Effector memory CD4-positive, alpha-beta T cell (primary cell): Measurements from ENCODE around the gene MAP3K12.

ENCODE experiments used
- DNase-seq, 3 donors: peaks; one replicate each; pipeline ENCODE4 v3.0.0-alpha.2; 2020
- H3K27ac ChIP-seq: 2 replicates; pipeline ENCODE4 v1.7.0; 2013; ENCODE audit warnings: mild to moderate bottlenecking, low read length, moderate library complexity; ENCODE audit not compliant: insufficient read depth, poor library complexity, severe bottlenecking
- H3K27me3 ChIP-seq: replicated peaks from 2 replicates; pipeline ENCODE4 v1.7.0; 2013; ENCODE audit warnings: mild to moderate bottlenecking, low read length; ENCODE audit not compliant: insufficient read depth, control insufficient read depth, poor library complexity, severe bottlenecking
- H3K36me3 ChIP-seq: 2 replicates; pipeline ENCODE4 v1.7.0; 2013; ENCODE audit warnings: mild to moderate bottlenecking, low read length, moderate library complexity; ENCODE audit not compliant: control insufficient read depth, insufficient read depth
- H3K4me1 ChIP-seq: 2 replicates; pipeline ENCODE4 v1.7.0; 2013; ENCODE audit warnings: low read length, mild to moderate bottlenecking; ENCODE audit not compliant: control insufficient read depth, insufficient read depth, poor library complexity, severe bottlenecking
- H3K4me3 ChIP-seq: 2 replicates; pipeline ENCODE4 v1.7.0; 2013; ENCODE audit warnings: low read length, low read depth, mild to moderate bottlenecking; ENCODE audit not compliant: insufficient read depth, poor library complexity, severe bottlenecking
- H3K9me3 ChIP-seq: 2 replicates; pipeline ENCODE4 v1.7.0; 2013; ENCODE audit warnings: mild to moderate bottlenecking, low read length, moderate library complexity; ENCODE audit not compliant: control insufficient read depth

Gene MAP3K12

DNA sequence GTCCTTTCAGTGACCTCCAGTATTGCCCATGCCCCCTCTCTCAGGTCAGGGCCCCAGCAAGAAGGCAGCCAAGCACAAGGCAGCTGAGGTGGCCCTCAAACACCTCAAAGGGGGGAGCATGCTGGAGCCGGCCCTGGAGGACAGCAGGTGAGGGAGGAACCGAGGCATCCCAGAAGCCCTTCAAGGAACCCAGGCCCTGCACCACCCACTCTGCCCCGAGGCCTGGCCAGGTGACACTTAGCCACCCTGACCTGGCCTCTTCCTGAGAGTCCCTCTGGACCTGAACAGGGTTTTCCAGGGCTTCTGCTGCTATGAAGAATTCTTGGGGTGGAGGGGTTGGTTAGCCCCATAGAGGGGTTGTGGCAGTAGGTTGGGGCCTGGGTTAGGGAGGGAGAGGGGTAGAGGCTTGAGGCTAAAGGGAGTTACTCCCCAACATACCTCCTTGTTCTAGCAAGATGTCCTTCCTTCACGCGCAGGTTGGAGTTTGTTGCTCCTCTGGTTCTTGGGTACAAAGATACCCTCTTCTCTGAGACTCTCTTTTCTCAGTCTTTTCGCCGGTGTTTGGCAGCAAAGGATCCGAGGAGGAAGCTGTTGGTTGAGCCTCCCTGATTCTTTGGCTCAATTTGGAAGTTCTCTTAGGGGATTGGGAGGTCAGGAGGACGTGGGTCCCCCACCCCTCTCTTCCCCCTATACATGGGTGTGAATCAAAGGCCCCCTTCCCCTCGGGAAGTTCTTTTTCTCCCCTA is 3.9 kb upstream of the MAP3K12 start:
- Histone ChIP-seq H3K27ac (no peak overlapping the region), H3K27me3 (no peaks in the 10 kb centered on the region), H3K4me1 (peaks cover 29% of the 10 kb centered on the region), H3K9me3 (no peaks in the 10 kb centered on the region), H3K36me3 (peaks cover 25% of the 10 kb centered on the region), H3K4me3 (no peak overlapping the region)
- no peak for DNase-seq

DNA sequence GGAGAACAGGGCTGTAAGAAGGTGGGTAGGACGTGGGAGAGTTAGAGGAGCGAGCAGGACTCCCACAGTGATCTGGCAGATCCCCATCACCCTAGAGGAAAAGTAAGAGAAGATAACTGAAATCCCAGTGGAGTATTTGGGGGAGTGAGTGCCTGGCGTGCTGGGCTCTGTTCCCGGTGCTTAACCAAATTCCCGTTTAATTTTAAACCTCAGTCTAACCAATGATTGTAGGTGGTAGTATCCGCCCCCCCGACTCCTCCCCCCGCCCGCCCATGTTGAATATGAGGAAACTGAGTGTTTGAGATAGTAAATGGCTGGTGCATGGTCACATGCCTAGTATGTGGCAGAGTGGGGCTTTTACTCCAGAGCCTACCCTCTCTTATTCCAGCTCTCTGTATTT is 3.1 kb upstream of the MAP3K12 start:
- no peaks in the 10 kb centered on the region for H3K9me3 ChIP-seq
- DNase-seq: no peak
- peaks cover 23% of the 10 kb centered on the region for H3K36me3 ChIP-seq
- no peak overlapping the region for H3K4me3 ChIP-seq
- H3K27ac ChIP-seq: no peak overlapping the region
- H3K27me3 ChIP-seq: no peaks in the 10 kb centered on the region
- H3K4me1 ChIP-seq: peaks cover 29% of the 10 kb centered on the region

DNA sequence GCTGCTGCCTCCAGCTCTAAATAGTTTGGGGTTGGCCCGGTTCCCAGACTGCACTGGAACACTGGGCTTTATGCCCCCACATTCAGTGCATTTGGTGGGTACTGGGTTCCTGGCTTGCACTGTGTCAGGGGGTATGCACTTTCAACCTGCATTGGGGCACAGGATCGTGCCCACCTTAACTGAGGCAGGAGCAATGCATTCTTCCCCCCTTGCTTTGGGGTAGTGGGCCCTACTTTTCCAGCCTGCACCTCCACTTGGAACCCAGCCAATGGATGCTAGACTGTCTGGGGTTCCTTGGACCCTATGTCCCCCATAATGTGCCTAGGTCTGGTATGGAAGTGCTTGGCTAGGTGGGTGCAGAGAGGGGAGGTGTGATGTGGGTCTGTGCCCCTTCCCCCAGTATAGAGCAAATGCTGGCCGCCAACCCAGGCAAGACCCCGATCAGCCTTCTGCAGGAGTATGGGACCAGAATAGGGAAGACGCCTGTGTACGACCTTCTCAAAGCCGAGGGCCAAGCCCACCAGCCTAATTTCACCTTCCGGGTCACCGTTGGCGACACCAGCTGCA is 2.4 kb upstream of the MAP3K12 start:
- H3K27me3 ChIP-seq: no peaks in the 10 kb centered on the region
- peaks cover 17% of the 10 kb centered on the region for H3K36me3 ChIP-seq
- peaks cover 29% of the 10 kb centered on the region for H3K4me1 ChIP-seq
- H3K9me3 ChIP-seq: no peaks in the 10 kb centered on the region
- H3K27ac ChIP-seq: peak overlapping the region; percentile 91
- no peak for DNase-seq
- peak overlapping the region; percentile 66 for H3K4me3 ChIP-seq

DNA sequence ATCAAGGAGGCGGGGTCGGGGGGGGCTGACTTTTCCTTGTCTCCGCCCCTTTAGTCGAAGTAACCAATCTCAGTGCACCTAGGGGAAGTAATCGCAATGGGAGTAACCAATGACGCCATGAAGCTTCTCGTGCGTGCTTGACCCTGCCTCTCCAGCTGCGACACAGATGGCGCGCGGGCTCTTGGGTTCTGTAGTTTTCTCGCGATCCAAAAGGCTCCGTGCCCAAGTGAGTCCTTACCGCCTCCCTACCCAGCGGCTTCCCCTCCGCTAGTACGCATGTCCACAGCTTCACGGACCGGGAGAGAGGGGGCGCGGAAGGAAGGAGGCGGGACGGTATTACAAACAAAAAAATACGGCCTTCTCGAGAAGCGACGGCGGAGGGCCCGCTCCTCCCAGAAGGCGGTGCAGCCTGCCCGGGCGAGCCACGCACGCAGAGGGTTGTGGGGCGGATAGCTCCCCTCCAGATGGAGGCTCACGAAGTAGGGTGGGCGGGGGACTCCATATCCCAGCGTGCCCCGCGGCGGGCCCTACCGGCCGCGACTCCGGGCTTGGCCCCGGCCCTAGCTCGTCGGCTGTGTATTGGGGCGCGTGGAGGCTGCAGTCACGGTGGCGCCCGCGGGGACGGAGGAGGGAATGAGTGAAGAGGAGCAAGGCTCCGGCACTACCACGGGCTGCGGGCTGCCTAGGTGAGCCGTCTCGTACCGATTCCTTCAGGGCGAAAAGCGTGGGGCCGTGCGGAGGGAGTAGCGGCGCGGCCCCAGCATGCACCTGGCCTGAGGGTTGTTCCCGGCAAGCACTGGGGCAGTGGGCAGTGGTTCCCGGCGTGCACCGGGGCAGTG is 1.7 kb upstream of the MAP3K12 start, which contains the start of gene TARBP2:
TARBP2 (plus strand) TSS at position 508 of the 839 bp plus-strand sequence; CDS start at position 634, 126 bp downstream.
- peak within 1 kb of the TSS; percentile 91 for H3K27ac ChIP-seq
- H3K36me3 ChIP-seq: peaks cover 10% of the 10 kb centered on the region
- H3K4me1 ChIP-seq: peaks cover 29% of the 10 kb centered on the region
- H3K4me3 ChIP-seq: peak within 1 kb of the TSS; percentile 66
- no peaks in the 10 kb centered on the region for H3K9me3 ChIP-seq
- peak; percentile 96 to 98 (median 98) for DNase-seq
- H3K27me3 ChIP-seq: no peaks in the 10 kb centered on the region

DNA sequence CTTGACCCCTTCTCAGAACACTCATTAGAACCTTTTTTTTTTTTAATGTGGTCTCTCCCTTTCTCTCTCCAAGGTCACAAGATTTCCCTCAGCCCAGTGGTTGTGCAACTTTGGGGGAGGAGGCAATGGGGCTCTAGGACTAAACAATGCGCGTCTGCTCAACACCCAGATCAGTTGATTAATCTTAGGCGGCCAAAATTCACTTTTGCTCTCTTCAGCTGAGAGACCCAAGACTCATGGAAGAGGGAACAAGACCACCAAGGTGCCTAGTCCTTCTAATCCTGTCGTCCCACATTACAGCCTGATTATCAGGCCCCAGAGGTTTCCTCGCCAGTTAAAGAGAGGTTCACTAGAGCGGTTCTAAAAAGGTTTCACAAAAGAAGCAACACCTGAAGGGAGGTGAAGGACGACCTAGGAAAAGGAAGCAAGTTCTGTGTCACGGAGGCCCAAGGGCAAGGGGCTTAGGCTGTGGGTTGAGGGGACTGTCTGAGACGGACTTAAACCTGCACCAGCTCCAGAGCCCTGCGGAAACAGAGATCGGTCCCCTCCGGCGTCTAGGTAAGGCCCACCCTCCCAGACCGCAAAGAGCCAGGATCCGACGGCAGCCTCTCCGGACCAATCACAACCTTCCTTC is 1.0 kb upstream of the MAP3K12 start:
- H3K27me3 ChIP-seq: no peaks in the 10 kb centered on the region
- DNase-seq: no peak
- H3K27ac ChIP-seq: peak overlapping the region; percentile 91
- H3K4me1 ChIP-seq: peaks cover 29% of the 10 kb centered on the region
- no peaks in the 10 kb centered on the region for H3K9me3 ChIP-seq
- H3K4me3 ChIP-seq: peak overlapping the region; percentile 62
- H3K36me3 ChIP-seq: peaks cover 3% of the 10 kb centered on the region

DNA sequence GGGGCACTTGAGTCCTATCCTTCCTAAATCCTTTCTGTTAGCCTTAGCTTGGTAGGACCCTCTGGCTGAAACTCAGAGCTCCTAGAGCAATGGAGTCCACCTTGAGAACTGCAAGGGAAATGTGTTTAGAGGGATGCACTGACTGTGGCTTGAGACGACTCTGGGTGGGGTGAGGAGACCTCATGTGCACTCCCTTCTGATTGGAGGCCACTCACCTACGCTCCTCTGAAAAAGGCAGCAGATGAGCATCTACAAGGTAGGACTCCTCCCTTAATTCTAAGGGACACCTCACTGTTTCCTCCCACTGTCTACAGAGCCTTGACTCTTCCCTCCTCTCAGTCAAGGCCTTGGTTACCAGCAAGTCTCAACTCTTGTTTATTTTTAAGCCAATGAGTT is 1.0 kb downstream of the MAP3K12 start:
- no peak for DNase-seq
- no peak overlapping the region for H3K4me3 ChIP-seq
- H3K9me3 ChIP-seq: no peaks in the 10 kb centered on the region

DNA sequence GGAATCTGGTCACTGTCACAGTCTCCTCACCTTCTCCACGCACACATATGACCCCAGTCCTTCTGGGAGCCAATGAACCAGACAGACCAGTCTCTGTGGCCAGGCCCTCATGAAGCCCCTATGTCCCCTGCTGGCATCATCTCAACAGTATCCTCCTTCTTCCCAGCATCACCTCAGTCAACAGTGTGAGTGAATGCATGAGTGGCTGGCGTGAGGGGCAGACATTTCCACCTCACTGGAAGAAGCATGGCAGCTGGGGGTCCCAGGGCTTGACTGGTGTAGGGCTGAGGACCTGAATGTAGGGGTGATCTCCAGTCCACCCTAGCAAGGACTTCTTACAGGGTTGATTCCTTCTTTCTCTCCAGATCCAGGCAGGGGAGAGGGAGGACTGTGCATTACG is 1.8 kb downstream of the MAP3K12 start:
- no peak for DNase-seq
- no peaks in the 10 kb centered on the region for H3K36me3 ChIP-seq
- H3K27ac ChIP-seq: no peak overlapping the region
- no peaks in the 10 kb centered on the region for H3K27me3 ChIP-seq
- peaks cover 46% of the 10 kb centered on the region for H3K4me1 ChIP-seq
- H3K9me3 ChIP-seq: no peaks in the 10 kb centered on the region
- no peak overlapping the region for H3K4me3 ChIP-seq

More for the DNA sequence above, 1.0 kb downstream of the MAP3K12 start:
- Histone ChIP-seq H3K27me3 (no peaks in the 10 kb centered on the region), H3K36me3 (no peaks in the 10 kb centered on the region), H3K27ac (no peak overlapping the region), H3K4me1 (peaks cover 40% of the 10 kb centered on the region)

DNA sequence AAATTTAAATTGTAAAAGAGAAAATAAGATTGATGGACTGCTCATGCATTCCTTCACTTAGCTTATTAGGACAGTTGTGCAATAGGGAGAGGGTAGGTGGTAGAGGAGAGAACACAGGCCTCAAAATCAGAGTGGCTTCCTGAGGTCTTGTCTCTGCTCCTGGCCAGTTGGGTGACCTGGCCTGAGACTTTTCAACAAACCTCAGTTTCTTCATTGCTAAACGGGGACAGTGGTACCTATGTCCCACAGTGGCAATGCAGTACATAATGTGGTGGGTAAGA is 2.6 kb downstream of the MAP3K12 start:
- Histone ChIP-seq H3K9me3 (no peaks in the 10 kb centered on the region), H3K4me3 (no peak overlapping the region), H3K4me1 (peaks cover 42% of the 10 kb centered on the region), H3K27ac (no peak overlapping the region), H3K36me3 (no peaks in the 10 kb centered on the region), H3K27me3 (no peaks in the 10 kb centered on the region)
- no peak for DNase-seq

DNA sequence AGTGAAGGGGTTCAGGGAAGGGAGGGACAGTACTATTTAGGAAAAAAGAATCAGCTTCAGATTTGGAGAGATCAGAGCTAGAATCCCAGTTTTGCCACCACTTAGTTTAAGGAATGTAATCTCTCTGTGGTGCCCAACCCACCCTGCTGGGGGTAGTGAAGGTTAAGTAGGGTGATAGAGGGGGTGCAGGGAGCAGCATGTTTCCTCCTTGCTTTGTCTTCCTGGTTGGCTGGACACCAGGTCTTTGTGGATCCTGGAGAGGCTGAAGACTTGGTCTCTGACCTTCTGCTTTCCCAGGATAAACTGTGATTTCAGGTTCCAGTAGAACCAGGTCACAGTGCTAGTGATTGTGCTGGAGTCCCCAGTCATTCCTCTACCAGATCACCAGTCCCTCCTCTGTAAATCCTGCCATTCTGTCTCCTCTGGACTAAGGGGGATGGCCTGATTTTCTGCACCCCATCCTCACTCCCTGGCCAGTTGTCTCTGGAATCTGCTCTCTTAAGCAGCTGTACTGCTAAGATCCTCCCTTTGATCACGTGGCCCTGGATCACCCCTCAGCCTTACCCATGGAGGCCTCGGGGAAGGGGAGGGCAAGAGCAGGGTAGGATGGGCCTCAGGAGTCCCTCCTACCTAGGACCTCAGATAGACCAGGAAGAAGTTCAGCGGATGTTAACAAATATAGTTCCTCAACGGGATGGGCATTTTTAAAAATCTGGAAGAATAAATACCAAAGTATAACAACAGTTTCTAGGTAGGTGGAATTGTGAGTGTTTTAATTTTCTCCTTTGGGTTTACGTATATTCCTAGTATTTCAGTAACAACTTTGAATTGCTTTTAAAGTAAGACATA is 3.1 kb downstream of the MAP3K12 start:
- H3K27ac ChIP-seq: no peak overlapping the region
- DNase-seq: no peak
- H3K4me1 ChIP-seq: peaks cover 38% of the 10 kb centered on the region

More for the DNA sequence above, 3.1 kb downstream of the MAP3K12 start:
- Histone ChIP-seq H3K27me3 (no peaks in the 10 kb centered on the region), H3K36me3 (no peaks in the 10 kb centered on the region), H3K4me3 (no peak overlapping the region), H3K9me3 (no peaks in the 10 kb centered on the region)
